HepG2 (cell line): ENCODE results near the gene TJP2. TPM values are rescaled to one million over a fixed set of nuclear protein-coding genes. Genes with fewer than 3 reads are reported as not detected.

ENCODE experiments used
- ATAC-seq: fragments of 200-7000 bp; cut with Tn5 transposase; 3 replicates; pipeline ENCODE4 v1.9.1; 2020; ENCODE audit warnings: mild to moderate bottlenecking, moderate library complexity
- BruUV-seq: library from RNA; stranded (reverse); fragments of 400-500 nt; replicated peaks from 2 replicates; lab custom pipeline; 2021; lab: Mats Ljungman, UMichigan
- CTCF ChIA-PET: fragments of 300-600 bp; formaldehyde crosslinking; extraction: SDS; loops from one replicate; lab custom pipeline; 2021; ENCODE audit warnings: low total read pairs, inconsistent platforms, low intra/inter-chr PET ratio; lab: Yijun Ruan, JAX
- POLR2A ChIA-PET: fragments of 350-600 bp; sonication (Branson Sonifier 250); formaldehyde crosslinking; loops from one replicate; lab custom pipeline; 2020; ENCODE audit warnings: antibody characterized with exemption, inconsistent platforms; lab: Yijun Ruan, JAX
- DNase-seq: peaks from one replicate; pipeline ENCODE4 v3.0.0-alpha.2; 2015; ENCODE audit warnings: low spot score
- FAIRE-seq: peaks from 3 replicates; lab custom pipeline; 2011; peaks lifted over from hg19 to GRCh38; lab: Jason Lieb, UNC
- H2AFZ ChIP-seq: one replicate; pipeline ENCODE4 v1.6.1; 2011; ENCODE audit warnings: low read length, inconsistent platforms
- H3K27ac ChIP-seq: fragments of 300-600 bp; 3 replicates; pipeline ENCODE4 v1.8.0; 2011; ENCODE audit warnings: mixed run types, mild to moderate bottlenecking, mixed read lengths, low read length, inconsistent platforms; ENCODE audit not compliant: insufficient read depth; ENCODE audit errors: extremely low read length
- H3K27me3 ChIP-seq, 2 experiments: fragments of 200-600 bp in 1 of 2; 2 replicates in 1 of 2; 3 replicates in 1 of 2; pipeline versions ENCODE4 v1.6.0 to v1.8.0; 2011; ENCODE audit warnings: low read length in 2 of 2, mild to moderate bottlenecking in 2 of 2, moderate library complexity in 2 of 2, inconsistent platforms in 1 of 2; ENCODE audit not compliant: insufficient read depth in 2 of 2, control insufficient read depth in 1 of 2
- H3K36me3 ChIP-seq, 2 experiments: fragments of 200-600 bp in 1 of 2; replicated peaks in 1 of 2; 2 replicates in 1 of 2; 3 replicates in 1 of 2; pipeline versions ENCODE4 v1.5.1 to v1.8.0; 2011; ENCODE audit warnings: low read length in 2 of 2, inconsistent platforms in 1 of 2; ENCODE audit not compliant: insufficient read depth in 2 of 2, control insufficient read depth in 1 of 2
- H3K4me1 ChIP-seq: 2 replicates; pipeline ENCODE4 v1.5.1; 2012; ENCODE audit warnings: low read length, inconsistent platforms; ENCODE audit not compliant: insufficient read depth
- H3K4me2 ChIP-seq: 2 replicates; pipeline ENCODE4 v1.6.0; 2011; ENCODE audit warnings: low read depth, low read length, inconsistent platforms
- H3K4me3 ChIP-seq, 3 experiments: fragments of 200-600 bp in 1 of 3; sonication (generic), shearing (Covaris generic) in 1 of 3; replicated peaks in 1 of 3; 2 replicates each; pipeline ENCODE4 v1.5.1; 2011 to 2016; ENCODE audit warnings: low read length in 3 of 3, inconsistent platforms in 2 of 3, low read depth in 2 of 3, mild to moderate bottlenecking in 2 of 3, control low read depth in 1 of 3, mixed read lengths in 1 of 3; ENCODE audit not compliant: insufficient read depth in 1 of 3
- H3K79me2 ChIP-seq: one replicate; pipeline ENCODE4 v1.6.1; 2011; ENCODE audit warnings: low read length, inconsistent platforms; ENCODE audit not compliant: insufficient read depth
- H3K9ac ChIP-seq: 2 replicates; pipeline ENCODE4 v1.6.0; 2011; ENCODE audit warnings: mild to moderate bottlenecking, low read depth, low read length, inconsistent platforms; ENCODE audit not compliant: insufficient read depth
- H3K9me3 ChIP-seq: 2 replicates; pipeline ENCODE4 v1.5.1; 2012; ENCODE audit warnings: mild to moderate bottlenecking, low read length
- H4K20me1 ChIP-seq: 2 replicates; pipeline ENCODE4 v1.6.0; 2011; ENCODE audit warnings: inconsistent platforms, mild to moderate bottlenecking, low read length, moderate library complexity; ENCODE audit not compliant: insufficient read depth
- BRCA1 ChIP-seq: sonication (generic); formaldehyde crosslinking; IDR thresholded peaks from 2 replicates; pipeline ENCODE4 v1.4.0; 2020; ENCODE audit warnings: missing genetic modification reagents
- NFKBIZ ChIP-seq: IDR thresholded peaks from 2 replicates; pipeline ENCODE4 v1.6.1; 2018; ENCODE audit warnings: missing genetic modification reagents, missing compliant biosample characterization
- NR2F1 ChIP-seq, 2 experiments: fragments of 450-650 bp in 1 of 2; formaldehyde crosslinking in 1 of 2; IDR thresholded peaks; 2 replicates each; pipeline versions ENCODE4 v1.5.0 to v1.6.1; 2016 to 2020; ENCODE audit warnings: mild to moderate bottlenecking in 1 of 2, missing compliant biosample characterization in 1 of 2, missing genetic modification reagents in 1 of 2, moderate library complexity in 1 of 2
- RBM22 ChIP-seq: fragments of 200-400 bp; formaldehyde crosslinking; optimal IDR thresholded peaks from 2 replicates; pipeline ENCODE3; 2017; ENCODE audit warnings: mild to moderate bottlenecking, low read length, moderate library complexity
- ZNF234 ChIP-seq: sonication (generic); formaldehyde crosslinking; conservative IDR thresholded peaks from 2 replicates; pipeline ENCODE4 v1.5.1; 2020; ENCODE audit warnings: mild to moderate bottlenecking, missing genetic modification reagents
- ZNF451 ChIP-seq: sonication (generic); formaldehyde crosslinking; IDR thresholded peaks from 2 replicates; pipeline ENCODE4 v1.5.0; 2020; ENCODE audit warnings: mild to moderate bottlenecking, missing genetic modification reagents
- ZNF562 ChIP-seq: sonication (generic); formaldehyde crosslinking; IDR thresholded peaks from 2 replicates; pipeline ENCODE4 v1.8.0; 2022; ENCODE audit warnings: missing genetic modification reagents, borderline replicate concordance
- ZNF644 ChIP-seq: IDR thresholded peaks from 2 replicates; pipeline ENCODE4 v1.6.1; 2016; ENCODE audit warnings: low read depth
- WGBS: methylation state at CpG from one replicate; pipeline ENCODE4 v1.1.6; 2017; ENCODE audit warnings: low lambda C conversion rate; 5-methylcytosine and 5-hydroxymethylcytosine counted together
- in situ Hi-C: cut with HindIII; loops from 2 replicates; pipeline ENCODE4 v1.10.0; 2017; ENCODE audit warnings: low pct_unique_long_range_greater_than_20kb; ENCODE audit not compliant: extremely low pct_ligation_motif_present
- intact Hi-C: fragments of 100-400 bp; cut with micrococcal nuclease; formaldehyde crosslinking; loops from one replicate; pipeline ENCODE4 v1.10.0; 2022; ENCODE audit not compliant: unreplicated experiment
- polyA plus RNA-seq, 8 experiments: library from polyadenylated mRNA; depleted of rRNA in 3 of 8; stranded (reverse) in 7 of 8; unstranded in 1 of 8; fragments of >200 nt; fragmentation: Illumina TruSeq in 4 of 8; extraction: Trizol in 4 of 8; gene quantifications; 2 replicates each; pipeline versions ENCODE4 v1.2.1 to v1.2.3, GENCODE V29; 2011 to 2016; ENCODE audit warnings: low read depth in 4 of 8, missing spikeins in 1 of 8, mixed read lengths in 1 of 8; ENCODE audit not compliant: insufficient read depth in 1 of 8
- total RNA-seq, 5 experiments: library from RNA; depleted of rRNA; stranded (reverse); fragments of >200 nt; fragmentation: Illumina TruSeq; extraction: Trizol; gene quantifications; 2 replicates each; pipeline ENCODE4 v1.2.3, GENCODE V29; 2016; ENCODE audit warnings: low read depth in 1 of 5

TJP2 gene
- total and polyA plus RNA-seq, 2 of the 13 experiments (the other 11 are each of a cell fraction or from before 2014, with no cell fraction given): 109 to 110 TPM

- no peaks in the 10 kb centered on the region for H3K9me3 ChIP-seq
- peaks cover 93% of the 10 kb centered on the region for H3K79me2 ChIP-seq
- no TSS peak for BruUV-seq
- no peak overlapping the region for H3K9ac ChIP-seq
- H3K4me3 ChIP-seq: no peak overlapping the region
- H3K27me3 ChIP-seq: no peaks in the 10 kb centered on the region
- no peak for ATAC-seq
- WGBS: 87% methylated on average over 5 of the region's 5 CpGs
- ChIA-PET CTCF (interaction anchor here (2.3 kb wide), 1 partner anchor 140 kb away, joined by 29 read pairs; no protein-coding TSS in a partner anchor), POLR2A (interaction anchor here (1.4 to 1.5 kb wide), 2 partner anchors 14 to 142 kb away, joined by 3 to 5 read pairs; no protein-coding TSS in a partner anchor)
- H3K27ac ChIP-seq: no peak overlapping the region
- TF ChIP-seq ZNF451 (CRISPR knock-in tag) (no peak), ZNF234 (CRISPR knock-in tag) (no peak), ZNF644 (CRISPR knock-in tag) (no peak), ZNF562 (CRISPR knock-in tag) (no peak), RBM22 (peak; percentile 58), NFKBIZ (CRISPR knock-in tag) (no peak)
- no peak overlapping the region for H2AFZ ChIP-seq
- in situ Hi-C loops: no loop called here
- peaks cover 54% of the 10 kb centered on the region for H4K20me1 ChIP-seq
- H3K4me2 ChIP-seq: no peak overlapping the region
- peaks cover 95% of the 10 kb centered on the region for H3K4me1 ChIP-seq
- H3K36me3 ChIP-seq: peaks cover 2 to 21% of the 10 kb centered on the region in 2 experiments; a peak in 2 of 5 replicates
- DNase-seq: no peak
- intact Hi-C loops: no loop called here
- FAIRE-seq: no peak
Measured at GRCh38 chr9:69194702-69195418, 20.8 kb downstream of the TJP2 start.

- H3K36me3 ChIP-seq: peaks cover 2 to 25% of the 10 kb centered on the region in 2 experiments; a peak in 3 of 5 replicates
- TF ChIP-seq BRCA1 (CRISPR knock-in tag): no peak
- no peak for TF ChIP-seq NR2F1 (CRISPR knock-in tag; IDR thresholded peaks at IDR 0.05)
- peak overlapping the region; percentile 9 for H3K27ac ChIP-seq
- peaks cover 60% of the 10 kb centered on the region for H4K20me1 ChIP-seq
- peaks cover 95% of the 10 kb centered on the region for H3K4me1 ChIP-seq
- no peak overlapping the region for H3K4me3 ChIP-seq
- no peak for DNase-seq
- H3K9ac ChIP-seq: no peak overlapping the region
- no peak overlapping the region for H2AFZ ChIP-seq
- ATAC-seq: no peak
- POLR2A ChIA-PET: interaction anchor here (1.4 to 1.5 kb wide), 2 partner anchors 15 to 142 kb away, joined by 3 to 5 read pairs; no protein-coding TSS in a partner anchor
- H3K27me3 ChIP-seq: no peaks in the 10 kb centered on the region
- in situ Hi-C loops (no loop called here), intact Hi-C loops (no loop called here)
- no peak for FAIRE-seq
- no TSS peak for BruUV-seq
- no peak overlapping the region for H3K4me2 ChIP-seq
- no peaks in the 10 kb centered on the region for H3K9me3 ChIP-seq
- 50% methylated on average over 3 of the region's 3 CpGs for WGBS
- peaks cover 96% of the 10 kb centered on the region for H3K79me2 ChIP-seq
- CTCF ChIA-PET: no interaction called here
Measured at GRCh38 chr9:69195668-69196067, 21.6 kb downstream of the TJP2 start.
